HepG2 (cell line): ENCODE data around the gene HSD3B7. TPM values are rescaled to one million over a fixed set of nuclear protein-coding genes. Genes with fewer than 3 reads are reported as not detected.

Source experiments
- ASH2L ChIP-seq: fragments of 300-600, 200-600 bp; sonication (generic); IDR thresholded peaks from 2 replicates; pipeline ENCODE4 v1.7.0; 2017; ENCODE audit warnings: low read depth, mild to moderate bottlenecking, moderate library complexity, mixed read lengths, low read length; ENCODE audit not compliant: insufficient read length
- ATF5 ChIP-seq: sonication (generic); formaldehyde crosslinking; IDR thresholded peaks from 2 replicates; pipeline ENCODE4 v1.4.0; 2020; ENCODE audit warnings: mild to moderate bottlenecking, low read depth, missing genetic modification reagents
- FLYWCH1 ChIP-seq: sonication (generic); formaldehyde crosslinking; IDR thresholded peaks from 2 replicates; pipeline ENCODE4 v1.8.1; 2023; ENCODE audit warnings: mild to moderate bottlenecking, missing genetic modification reagents
- GLMP ChIP-seq: sonication (generic); formaldehyde crosslinking; IDR thresholded peaks from 2 replicates; pipeline ENCODE4 v1.9.0; 2021; ENCODE audit warnings: missing genetic modification reagents, mild to moderate bottlenecking, borderline replicate concordance
- YEATS4 ChIP-seq: sonication (generic); formaldehyde crosslinking; IDR thresholded peaks from 2 replicates; pipeline ENCODE4 v1.4.0; 2020; ENCODE audit warnings: missing genetic modification reagents, borderline replicate concordance
- ZBTB49 ChIP-seq: sonication (generic); formaldehyde crosslinking; IDR thresholded peaks from 2 replicates; pipeline ENCODE4 v1.4.0; 2020; ENCODE audit warnings: missing genetic modification reagents, borderline replicate concordance
- ZNF407 ChIP-seq: sonication (generic); formaldehyde crosslinking; IDR thresholded peaks from one replicate; pipeline ENCODE4 v1.5.1; 2020; ENCODE audit warnings: mild to moderate bottlenecking, missing genetic modification reagents; ENCODE audit errors: not compliant biosample characterization
- ZNF75D ChIP-seq: sonication (generic); formaldehyde crosslinking; IDR thresholded peaks from 2 replicates; pipeline ENCODE4 v1.8.1; 2023; ENCODE audit warnings: missing genetic modification reagents, mild to moderate bottlenecking, borderline replicate concordance
- polyA plus RNA-seq, 8 experiments: library from polyadenylated mRNA; depleted of rRNA in 3 of 8; stranded (reverse) in 7 of 8; unstranded in 1 of 8; fragments of >200 nt; fragmentation: Illumina TruSeq in 4 of 8; extraction: Trizol in 4 of 8; gene quantifications; 2 replicates each; pipeline versions ENCODE4 v1.2.1 to v1.2.3, GENCODE V29; 2011 to 2016; ENCODE audit warnings: low read depth in 4 of 8, missing spikeins in 1 of 8, mixed read lengths in 1 of 8; ENCODE audit not compliant: insufficient read depth in 1 of 8
- total RNA-seq, 5 experiments: library from RNA; depleted of rRNA; stranded (reverse); fragments of >200 nt; fragmentation: Illumina TruSeq; extraction: Trizol; gene quantifications; 2 replicates each; pipeline ENCODE4 v1.2.3, GENCODE V29; 2016; ENCODE audit warnings: low read depth in 1 of 5
- TF ChIP-seq, protein P1 (sequence below): sonication (generic); formaldehyde crosslinking; IDR thresholded peaks from 2 replicates; pipeline ENCODE4 v1.9.0; 2021; ENCODE audit warnings: missing genetic modification reagents, borderline replicate concordance
- TF ChIP-seq, protein P2 (sequence below): sonication (generic); formaldehyde crosslinking; IDR thresholded peaks from 2 replicates; pipeline ENCODE4 v1.4.0; 2020; ENCODE audit warnings: missing genetic modification reagents

The HSD3B7 gene
- total and polyA plus RNA-seq, 2 of the 13 experiments (the other 11 are each of a cell fraction or from before 2014, with no cell fraction given) = 32.9 to 69.7 TPM

- TF ChIP-seq FLYWCH1 (CRISPR knock-in tag) = no peak
- TF ChIP-seq, protein P1, sequence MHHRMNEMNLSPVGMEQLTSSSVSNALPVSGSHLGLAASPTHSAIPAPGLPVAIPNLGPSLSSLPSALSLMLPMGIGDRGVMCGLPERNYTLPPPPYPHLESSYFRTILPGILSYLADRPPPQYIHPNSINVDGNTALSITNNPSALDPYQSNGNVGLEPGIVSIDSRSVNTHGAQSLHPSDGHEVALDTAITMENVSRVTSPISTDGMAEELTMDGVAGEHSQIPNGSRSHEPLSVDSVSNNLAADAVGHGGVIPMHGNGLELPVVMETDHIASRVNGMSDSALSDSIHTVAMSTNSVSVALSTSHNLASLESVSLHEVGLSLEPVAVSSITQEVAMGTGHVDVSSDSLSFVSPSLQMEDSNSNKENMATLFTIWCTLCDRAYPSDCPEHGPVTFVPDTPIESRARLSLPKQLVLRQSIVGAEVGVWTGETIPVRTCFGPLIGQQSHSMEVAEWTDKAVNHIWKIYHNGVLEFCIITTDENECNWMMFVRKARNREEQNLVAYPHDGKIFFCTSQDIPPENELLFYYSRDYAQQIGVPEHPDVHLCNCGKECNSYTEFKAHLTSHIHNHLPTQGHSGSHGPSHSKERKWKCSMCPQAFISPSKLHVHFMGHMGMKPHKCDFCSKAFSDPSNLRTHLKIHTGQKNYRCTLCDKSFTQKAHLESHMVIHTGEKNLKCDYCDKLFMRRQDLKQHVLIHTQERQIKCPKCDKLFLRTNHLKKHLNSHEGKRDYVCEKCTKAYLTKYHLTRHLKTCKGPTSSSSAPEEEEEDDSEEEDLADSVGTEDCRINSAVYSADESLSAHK (CRISPR knock-in tag) = no peak
- TF ChIP-seq GLMP (CRISPR knock-in tag) = no peak
- TF ChIP-seq, protein P2, sequence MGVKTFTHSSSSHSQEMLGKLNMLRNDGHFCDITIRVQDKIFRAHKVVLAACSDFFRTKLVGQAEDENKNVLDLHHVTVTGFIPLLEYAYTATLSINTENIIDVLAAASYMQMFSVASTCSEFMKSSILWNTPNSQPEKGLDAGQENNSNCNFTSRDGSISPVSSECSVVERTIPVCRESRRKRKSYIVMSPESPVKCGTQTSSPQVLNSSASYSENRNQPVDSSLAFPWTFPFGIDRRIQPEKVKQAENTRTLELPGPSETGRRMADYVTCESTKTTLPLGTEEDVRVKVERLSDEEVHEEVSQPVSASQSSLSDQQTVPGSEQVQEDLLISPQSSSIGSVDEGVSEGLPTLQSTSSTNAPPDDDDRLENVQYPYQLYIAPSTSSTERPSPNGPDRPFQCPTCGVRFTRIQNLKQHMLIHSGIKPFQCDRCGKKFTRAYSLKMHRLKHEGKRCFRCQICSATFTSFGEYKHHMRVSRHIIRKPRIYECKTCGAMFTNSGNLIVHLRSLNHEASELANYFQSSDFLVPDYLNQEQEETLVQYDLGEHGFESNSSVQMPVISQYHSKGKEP (CRISPR knock-in tag) = no peak
- peak; percentile 46; the same call in 1 of the 2 replicates for TF ChIP-seq YEATS4 (CRISPR knock-in tag)
- TF ChIP-seq ZNF407 (CRISPR knock-in tag) = no peak
- TF ChIP-seq ZBTB49 (CRISPR knock-in tag) = peak; percentile 45; the same call in 1 of the 2 replicates
- TF ChIP-seq ZNF75D (CRISPR knock-in tag) = no peak
- peak; percentile 99 for TF ChIP-seq ASH2L
- no peak for TF ChIP-seq ATF5
Observed at GRCh38 chr16:30957456-30958174, 27.4 kb upstream of the HSD3B7 start, which contains the start of gene SETD1A (continued).
